Muscle of arm (tissue), 14 donors: Measurements from ENCODE around the gene CTNND2. TPM values are rescaled to one million over a fixed set of nuclear protein-coding genes. Genes with fewer than 3 reads are reported as not detected.

Experiments
- DNase-seq: peaks from one replicate; pipeline ENCODE4 v3.0.0-alpha.2; 2013
- long read RNA-seq, 11 donors: transcript quantifications; one replicate each; lab custom pipeline, GENCODE V29; 2026
- polyA plus RNA-seq, 12 donors: library from polyadenylated mRNA; unstranded; fragments of 120-200 nt; gene quantifications; one replicate each; pipeline ENCODE4 v1.2.1, GENCODE V29; 2013; ENCODE audit not compliant: insufficient read length in 12 of 12

Gene CTNND2
- polyA plus RNA-seq, result 1 to 10 TPM in 3 of 12 donors, under 1 TPM in 7, not detected in 2; 0.45 to 2.2 (median 0.82) TPM
- long read RNA-seq, donor 1, result 0 reads
- long read RNA-seq, donor 2, result 0 reads
- long read RNA-seq, donor 3, result 0 reads
- long read RNA-seq, donor 4, result 0 reads
- long read RNA-seq, donor 5, result 0 reads
- long read RNA-seq, donor 6, result 0 reads
- long read RNA-seq, donor 7, result 0 reads
- long read RNA-seq, donor 8, result 0 reads
- long read RNA-seq, donor 9, result 0 reads
- long read RNA-seq, donor 10, result 0 reads
- long read RNA-seq, donor 11, result 0 reads

DNA sequence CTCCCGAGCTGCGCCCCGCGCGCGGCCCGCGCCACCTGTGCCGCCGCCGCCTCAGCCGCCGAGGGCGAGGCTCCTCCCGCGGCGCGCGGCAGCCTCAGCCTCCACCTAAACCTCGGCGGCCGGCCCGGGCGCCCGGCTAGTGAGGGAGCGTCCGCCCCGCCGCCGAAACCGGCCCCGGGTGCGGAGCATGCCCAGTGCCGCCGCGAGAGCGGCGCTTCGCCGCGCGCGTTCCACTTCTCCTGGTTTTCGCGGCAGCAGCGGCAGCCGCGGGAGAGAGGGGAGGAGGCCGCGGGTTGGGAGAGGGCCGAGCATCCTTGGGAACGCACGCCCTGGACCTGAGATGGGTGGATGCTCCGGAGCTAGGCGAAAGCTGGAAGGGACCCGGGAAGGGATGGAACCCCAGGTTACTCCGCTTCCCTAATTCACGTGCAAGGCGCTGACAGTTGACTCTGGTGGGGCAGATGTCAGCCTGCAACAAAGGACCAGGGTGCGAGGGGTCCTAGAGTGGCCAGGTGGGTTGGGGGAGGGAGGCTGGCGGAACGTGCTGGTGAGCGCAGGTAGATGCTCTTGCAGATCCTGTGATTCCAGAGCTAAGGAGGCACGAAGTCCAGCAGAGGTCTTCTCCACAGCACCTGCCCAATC, at the start of gene CTNND2:
CTNND2 (minus strand) TSS at position 182 of the 642 bp plus-strand sequence. CDS start 593 bp downstream, outside the sequence.
- peak; percentile 45 for DNase-seq

DNA sequence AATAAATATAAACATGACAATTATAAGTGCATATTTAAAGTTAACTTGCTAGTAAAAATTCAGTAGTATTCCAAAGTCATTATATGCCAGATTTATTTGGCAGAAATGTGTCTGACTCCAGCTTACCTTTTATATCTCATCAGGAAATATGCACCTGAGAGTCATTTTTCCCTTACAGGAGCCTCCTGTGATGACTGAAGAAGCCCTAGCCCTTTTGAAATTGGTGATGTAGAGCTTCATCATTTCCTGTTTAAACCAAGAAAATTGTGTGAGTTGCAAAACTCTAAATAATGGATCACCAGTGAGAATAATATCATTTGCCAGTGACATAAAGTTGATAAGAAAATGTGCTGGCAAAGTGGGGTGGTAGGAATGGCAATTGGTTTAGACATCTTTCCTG, 42.1 kb upstream of the CTNND2 start:
- no peak for DNase-seq

GRCh38 chr5:11941566-11941965, 37.3 kb upstream of the CTNND2 start:
- no peak for DNase-seq

GRCh38 chr5:11931638-11932037, 27.4 kb upstream of the CTNND2 start:
- DNase-seq, result no peak

- DNase-seq, result no peak
These were observed 24.7 kb upstream of the CTNND2 start for GRCh38 chr5:11928909-11929308.

DNA sequence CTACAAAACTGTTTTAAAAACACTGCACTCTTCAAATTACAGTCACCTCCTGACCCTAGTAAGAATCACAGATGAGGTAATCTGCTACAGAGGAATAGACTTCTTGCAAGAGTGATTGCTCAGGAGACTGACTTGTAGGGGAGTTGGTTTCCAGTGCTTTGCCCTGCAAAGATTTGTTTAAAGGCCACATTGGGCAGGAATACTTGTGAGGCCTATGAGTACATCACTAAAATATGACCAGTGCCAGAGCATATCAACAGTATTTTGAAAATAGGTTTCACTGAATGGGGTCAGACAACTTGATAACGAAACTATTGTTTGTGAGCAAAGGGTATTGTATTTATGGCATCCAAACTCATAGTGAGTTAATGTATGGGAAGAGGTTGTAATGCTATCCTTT, 21.5 kb upstream of the CTNND2 start:
- DNase-seq, result no peak

DNA sequence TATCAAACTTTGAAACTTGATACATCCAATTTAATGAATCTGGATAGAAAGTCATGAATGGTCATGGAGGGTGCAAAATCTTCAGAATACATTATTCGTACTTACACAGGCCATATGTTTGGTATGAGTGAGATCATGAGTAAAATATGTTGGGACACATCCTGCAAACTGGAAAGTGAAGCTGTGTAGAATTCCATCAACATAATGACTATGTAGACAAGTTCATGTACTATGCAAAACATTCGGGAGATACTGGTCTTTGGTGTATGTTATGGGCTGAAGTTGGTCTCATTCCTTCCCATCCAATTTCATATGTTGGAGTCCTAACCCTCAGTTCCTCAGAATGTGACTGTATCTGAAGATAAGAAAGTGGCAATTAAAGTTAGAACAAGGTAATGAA, 18.1 kb upstream of the CTNND2 start:
- no peak for DNase-seq

- no peak for DNase-seq
These were observed 14.3 kb upstream of the CTNND2 start for GRCh38 chr5:11918463-11919045.

DNA sequence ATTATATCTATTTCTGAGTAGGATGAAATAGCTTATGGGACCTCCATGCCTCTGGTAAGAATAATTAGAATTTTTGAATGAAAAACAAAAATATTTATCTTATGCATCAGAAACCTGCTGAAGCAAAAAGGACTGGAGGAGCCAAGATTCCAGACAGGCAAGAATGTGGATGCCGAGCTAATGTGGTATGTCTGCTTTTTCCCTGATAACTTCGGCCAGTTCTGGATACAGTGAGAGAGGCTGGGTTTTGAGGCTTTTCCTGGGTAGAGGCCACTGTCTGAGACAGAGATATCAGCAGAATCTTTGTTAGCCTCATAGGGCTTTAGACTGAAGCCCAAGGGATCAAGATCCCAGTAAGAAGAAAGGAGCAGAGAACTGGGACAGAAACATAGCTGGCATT, 5.2 kb upstream of the CTNND2 start:
- no peak for DNase-seq

- no peak for DNase-seq
These were observed 2.3 kb upstream of the CTNND2 start for GRCh38 chr5:11906497-11906896.

DNA sequence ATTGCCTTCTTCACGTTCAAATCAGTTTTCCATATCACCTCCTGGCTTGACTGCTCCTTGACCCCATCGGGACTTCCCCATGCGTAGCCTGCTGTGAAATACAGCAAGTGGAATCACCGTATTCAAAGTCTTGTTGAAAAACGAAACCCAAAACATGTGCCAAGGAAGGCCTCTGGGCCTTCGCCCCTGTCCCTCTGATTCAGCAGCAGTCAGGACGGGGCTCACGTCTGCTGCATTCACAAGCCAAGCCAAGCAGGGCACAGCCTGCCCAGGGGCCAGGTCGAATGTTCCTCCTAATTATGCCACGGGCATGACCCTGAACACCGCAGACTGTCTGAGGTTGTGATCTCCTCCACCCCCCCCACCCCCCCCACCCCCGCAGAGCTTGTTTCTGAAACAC, 960 bp upstream of the CTNND2 start:
- no peak for DNase-seq

GRCh38 chr5:11903614-11904264, 507 bp downstream of the CTNND2 start:
- no peak for DNase-seq

- DNase-seq, result peak; percentile 28
These were observed 1.1 kb downstream of the CTNND2 start for GRCh38 chr5:11903121-11903613.

DNA sequence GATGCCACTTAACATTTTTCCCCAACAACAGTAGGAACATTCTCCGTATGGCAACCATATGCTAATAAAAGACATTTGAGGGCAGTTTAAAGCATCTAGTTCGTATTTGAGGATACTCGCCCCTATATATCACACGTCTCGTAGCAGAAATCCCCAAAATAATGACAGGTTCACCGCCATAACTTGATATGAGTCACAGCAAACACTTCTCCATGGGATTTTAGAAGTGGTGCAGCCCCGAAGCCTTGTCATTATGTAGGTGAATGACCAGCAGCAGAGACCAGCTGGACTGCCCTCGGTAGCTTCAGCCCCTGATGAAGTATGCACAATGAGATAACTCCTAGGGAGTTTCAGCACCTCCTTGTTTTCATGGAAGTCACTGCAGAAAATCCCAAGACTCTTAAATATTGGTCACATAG, 2.0 kb downstream of the CTNND2 start:
- DNase-seq, result no peak

- DNase-seq, result no peak
These were observed 5.5 kb downstream of the CTNND2 start for GRCh38 chr5:11898787-11899186.

DNA sequence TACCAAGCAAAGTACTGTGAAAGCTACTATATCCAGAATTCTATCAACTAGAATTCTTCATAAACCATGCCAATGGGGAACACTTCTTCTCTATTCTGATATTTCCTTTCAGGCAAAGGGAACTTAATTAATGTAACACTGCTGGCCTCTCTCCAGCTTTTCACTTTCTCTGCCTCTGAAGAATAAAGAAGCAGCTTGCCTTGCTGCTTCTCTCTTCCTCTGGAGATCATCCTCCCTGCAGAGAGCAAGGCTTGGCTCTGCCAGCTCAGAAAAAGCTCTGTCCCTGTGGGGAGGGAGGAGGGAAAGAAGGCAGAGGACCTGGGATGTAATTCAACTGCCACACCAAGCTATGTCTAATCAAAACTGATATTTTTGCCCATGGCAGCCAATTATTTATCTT, 6.5 kb downstream of the CTNND2 start:
- DNase-seq, result no peak

- DNase-seq, result no peak
These were observed 9.3 kb downstream of the CTNND2 start for GRCh38 chr5:11894992-11895391.

- no peak for DNase-seq
These were observed 11.4 kb downstream of the CTNND2 start for GRCh38 chr5:11892832-11893231.

GRCh38 chr5:11890777-11891176, 13.5 kb downstream of the CTNND2 start:
- DNase-seq, result no peak

DNA sequence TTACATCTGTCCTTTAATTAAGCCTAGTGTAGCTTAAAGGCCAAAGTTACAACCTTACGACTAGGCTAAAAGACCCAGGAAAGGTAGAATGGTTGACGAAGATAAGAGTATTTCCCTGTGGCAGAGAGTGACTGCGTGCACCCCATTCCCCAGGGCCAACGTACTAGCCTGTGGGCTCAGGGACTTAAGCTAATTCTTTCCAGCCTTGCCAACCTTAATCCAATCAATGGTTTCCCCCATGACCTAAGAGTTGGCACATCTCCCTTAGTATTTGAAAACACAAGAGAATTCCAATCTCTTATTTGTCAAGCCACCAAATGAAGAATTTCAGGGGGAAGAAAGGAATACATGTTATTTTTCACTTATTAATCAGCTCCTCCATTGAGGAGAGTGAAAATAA, 16.0 kb downstream of the CTNND2 start:
- no peak for DNase-seq

DNA sequence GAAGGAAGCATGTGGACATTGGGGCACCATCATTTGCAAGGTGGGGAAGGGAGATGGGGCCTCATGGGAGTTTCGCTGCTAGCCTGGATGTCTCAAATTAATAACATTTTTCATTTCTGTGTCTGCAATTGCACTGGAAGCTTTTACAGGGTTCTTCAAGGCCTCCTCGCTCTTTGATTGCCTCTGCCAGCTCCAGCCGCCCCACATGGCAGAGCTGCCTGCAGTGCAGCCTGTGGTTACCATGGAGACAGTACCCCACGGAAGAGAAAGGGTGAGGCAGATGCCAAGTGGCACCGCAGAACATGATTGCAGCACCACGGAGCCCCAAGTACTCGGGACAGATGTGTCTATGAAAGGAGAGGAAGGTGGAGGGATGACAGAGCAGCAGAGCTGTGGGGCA, 25.4 kb downstream of the CTNND2 start:
- DNase-seq, result no peak

GRCh38 chr5:11873587-11873986, 30.7 kb downstream of the CTNND2 start:
- no peak for DNase-seq

DNA sequence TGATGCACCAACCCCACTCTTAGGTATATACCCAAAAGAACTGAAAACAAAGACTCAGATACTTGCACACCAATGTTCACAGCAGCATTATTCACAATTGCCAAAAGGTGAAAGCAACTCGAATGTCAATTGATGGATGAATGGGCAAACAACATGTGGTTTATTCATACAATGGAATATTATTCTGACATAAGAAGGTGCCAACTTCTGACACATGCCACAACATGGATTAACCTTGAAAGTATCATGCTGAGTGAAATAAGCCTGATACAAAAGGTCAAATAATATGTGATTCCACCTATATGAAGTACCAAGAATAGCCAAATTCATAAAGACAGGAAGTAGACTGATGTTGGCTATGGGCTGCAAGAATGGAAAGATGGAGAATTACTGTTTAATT, 35.0 kb downstream of the CTNND2 start:
- DNase-seq, result no peak
